ENCODE data around the gene MCC.

The MCC gene

GRCh38 chr5:113115956-113116355, 372.3 kb downstream of the MCC start:
- Histone ChIP-seq H3K9me3 (ENCODE audit: control insufficient read depth, insufficient read depth, low read length) (no peaks in the 10 kb centered on the region), H3K36me3 (ENCODE audit: control insufficient read depth, insufficient read depth, low read length) (no peaks in the 10 kb centered on the region), H3K4me3 (ENCODE audit: low read depth, low read length) (no peak overlapping the region), H3K4me1 (ENCODE audit: control insufficient read depth, insufficient read depth, low read length) (no peaks in the 10 kb centered on the region), H3K9ac (ENCODE audit: low read depth, low read length) (no peak overlapping the region), H3K27me3 (ENCODE audit: control insufficient read depth, insufficient read depth, low read length) (no peaks in the 10 kb centered on the region)

- Histone ChIP-seq H3K9ac (ENCODE audit: low read depth, low read length) (no peak overlapping the region), H3K27me3 (ENCODE audit: control insufficient read depth, insufficient read depth, low read length) (no peaks in the 10 kb centered on the region), H3K4me1 (ENCODE audit: control insufficient read depth, insufficient read depth, low read length) (no peaks in the 10 kb centered on the region), H3K9me3 (ENCODE audit: control insufficient read depth, insufficient read depth, low read length) (no peaks in the 10 kb centered on the region), H3K36me3 (ENCODE audit: control insufficient read depth, insufficient read depth, low read length) (no peaks in the 10 kb centered on the region), H3K4me3 (ENCODE audit: low read depth, low read length) (no peak overlapping the region)
Observed at GRCh38 chr5:113115061-113115460, 373.2 kb downstream of the MCC start.

GRCh38 chr5:113114559-113114958, 373.7 kb downstream of the MCC start:
- H3K36me3 ChIP-seq (ENCODE audit: control insufficient read depth, insufficient read depth, low read length): no peaks in the 10 kb centered on the region
- H3K9me3 ChIP-seq (ENCODE audit: control insufficient read depth, insufficient read depth, low read length): no peaks in the 10 kb centered on the region
- H3K27me3 ChIP-seq (ENCODE audit: control insufficient read depth, insufficient read depth, low read length): no peaks in the 10 kb centered on the region
- no peaks in the 10 kb centered on the region for H3K4me1 ChIP-seq (ENCODE audit: control insufficient read depth, insufficient read depth, low read length)
- no peak overlapping the region for H3K4me3 ChIP-seq (ENCODE audit: low read depth, low read length)
- no peak overlapping the region for H3K9ac ChIP-seq (ENCODE audit: low read depth, low read length)

- no peak overlapping the region for H3K9ac ChIP-seq (ENCODE audit: low read depth, low read length)
- no peaks in the 10 kb centered on the region for H3K36me3 ChIP-seq (ENCODE audit: control insufficient read depth, insufficient read depth, low read length)
- H3K4me1 ChIP-seq (ENCODE audit: control insufficient read depth, insufficient read depth, low read length): no peaks in the 10 kb centered on the region
- no peaks in the 10 kb centered on the region for H3K27me3 ChIP-seq (ENCODE audit: control insufficient read depth, insufficient read depth, low read length)
- no peak overlapping the region for H3K4me3 ChIP-seq (ENCODE audit: low read depth, low read length)
- no peaks in the 10 kb centered on the region for H3K9me3 ChIP-seq (ENCODE audit: control insufficient read depth, insufficient read depth, low read length)
Observed at GRCh38 chr5:113112435-113112834, 375.8 kb downstream of the MCC start.

GRCh38 chr5:113110117-113110516, 378.1 kb downstream of the MCC start:
- no peaks in the 10 kb centered on the region for H3K36me3 ChIP-seq (ENCODE audit: control insufficient read depth, insufficient read depth, low read length)
- no peaks in the 10 kb centered on the region for H3K27me3 ChIP-seq (ENCODE audit: control insufficient read depth, insufficient read depth, low read length)
- H3K4me1 ChIP-seq (ENCODE audit: control insufficient read depth, insufficient read depth, low read length): no peaks in the 10 kb centered on the region
- H3K9ac ChIP-seq (ENCODE audit: low read depth, low read length): no peak overlapping the region
- no peak overlapping the region for H3K4me3 ChIP-seq (ENCODE audit: low read depth, low read length)
- no peaks in the 10 kb centered on the region for H3K9me3 ChIP-seq (ENCODE audit: control insufficient read depth, insufficient read depth, low read length)

- Histone ChIP-seq H3K4me1 (ENCODE audit: control insufficient read depth, insufficient read depth, low read length) (no peaks in the 10 kb centered on the region), H3K9me3 (ENCODE audit: control insufficient read depth, insufficient read depth, low read length) (no peaks in the 10 kb centered on the region), H3K27me3 (ENCODE audit: control insufficient read depth, insufficient read depth, low read length) (no peaks in the 10 kb centered on the region), H3K36me3 (ENCODE audit: control insufficient read depth, insufficient read depth, low read length) (no peaks in the 10 kb centered on the region), H3K9ac (ENCODE audit: low read depth, low read length) (no peak overlapping the region), H3K4me3 (ENCODE audit: low read depth, low read length) (no peak overlapping the region)
Observed at GRCh38 chr5:113109344-113109743, 378.9 kb downstream of the MCC start.

GRCh38 chr5:113108485-113108884, 379.8 kb downstream of the MCC start:
- Histone ChIP-seq H3K9ac (ENCODE audit: low read depth, low read length) (no peak overlapping the region), H3K4me3 (ENCODE audit: low read depth, low read length) (no peak overlapping the region), H3K9me3 (ENCODE audit: control insufficient read depth, insufficient read depth, low read length) (no peaks in the 10 kb centered on the region), H3K27me3 (ENCODE audit: control insufficient read depth, insufficient read depth, low read length) (no peaks in the 10 kb centered on the region), H3K4me1 (ENCODE audit: control insufficient read depth, insufficient read depth, low read length) (no peaks in the 10 kb centered on the region), H3K36me3 (ENCODE audit: control insufficient read depth, insufficient read depth, low read length) (no peaks in the 10 kb centered on the region)

GRCh38 chr5:113106821-113107220, 381.4 kb downstream of the MCC start:
- H3K36me3 ChIP-seq (ENCODE audit: control insufficient read depth, insufficient read depth, low read length): no peaks in the 10 kb centered on the region
- H3K4me1 ChIP-seq (ENCODE audit: control insufficient read depth, insufficient read depth, low read length): no peaks in the 10 kb centered on the region
- H3K4me3 ChIP-seq (ENCODE audit: low read depth, low read length): no peak overlapping the region
- H3K9me3 ChIP-seq (ENCODE audit: control insufficient read depth, insufficient read depth, low read length): no peaks in the 10 kb centered on the region
- no peaks in the 10 kb centered on the region for H3K27me3 ChIP-seq (ENCODE audit: control insufficient read depth, insufficient read depth, low read length)
- no peak overlapping the region for H3K9ac ChIP-seq (ENCODE audit: low read depth, low read length)

- no peaks in the 10 kb centered on the region for H3K9me3 ChIP-seq (ENCODE audit: control insufficient read depth, insufficient read depth, low read length)
- no peak overlapping the region for H3K9ac ChIP-seq (ENCODE audit: low read depth, low read length)
- H3K4me3 ChIP-seq (ENCODE audit: low read depth, low read length): no peak overlapping the region
- H3K27me3 ChIP-seq (ENCODE audit: control insufficient read depth, insufficient read depth, low read length): no peaks in the 10 kb centered on the region
- no peaks in the 10 kb centered on the region for H3K36me3 ChIP-seq (ENCODE audit: control insufficient read depth, insufficient read depth, low read length)
- H3K4me1 ChIP-seq (ENCODE audit: control insufficient read depth, insufficient read depth, low read length): no peaks in the 10 kb centered on the region
Observed at GRCh38 chr5:113105693-113106280, 382.5 kb downstream of the MCC start.

- no peaks in the 10 kb centered on the region for H3K27me3 ChIP-seq (ENCODE audit: control insufficient read depth, insufficient read depth, low read length)
- H3K9me3 ChIP-seq (ENCODE audit: control insufficient read depth, insufficient read depth, low read length): no peaks in the 10 kb centered on the region
- no peak overlapping the region for H3K9ac ChIP-seq (ENCODE audit: low read depth, low read length)
- H3K4me1 ChIP-seq (ENCODE audit: control insufficient read depth, insufficient read depth, low read length): no peaks in the 10 kb centered on the region
- no peaks in the 10 kb centered on the region for H3K36me3 ChIP-seq (ENCODE audit: control insufficient read depth, insufficient read depth, low read length)
- no peak overlapping the region for H3K4me3 ChIP-seq (ENCODE audit: low read depth, low read length)
Observed at GRCh38 chr5:113103330-113103729, 384.9 kb downstream of the MCC start.

GRCh38 chr5:113102121-113102531, 386.1 kb downstream of the MCC start:
- Histone ChIP-seq H3K4me1 (ENCODE audit: control insufficient read depth, insufficient read depth, low read length) (no peaks in the 10 kb centered on the region), H3K4me3 (ENCODE audit: low read depth, low read length) (no peak overlapping the region), H3K27me3 (ENCODE audit: control insufficient read depth, insufficient read depth, low read length) (no peaks in the 10 kb centered on the region), H3K36me3 (ENCODE audit: control insufficient read depth, insufficient read depth, low read length) (no peaks in the 10 kb centered on the region), H3K9ac (ENCODE audit: low read depth, low read length) (no peak overlapping the region), H3K9me3 (ENCODE audit: control insufficient read depth, insufficient read depth, low read length) (no peaks in the 10 kb centered on the region)

- no peak overlapping the region for H3K4me3 ChIP-seq (ENCODE audit: low read depth, low read length)
- H3K27me3 ChIP-seq (ENCODE audit: control insufficient read depth, insufficient read depth, low read length): no peaks in the 10 kb centered on the region
- no peak overlapping the region for H3K9ac ChIP-seq (ENCODE audit: low read depth, low read length)
- H3K36me3 ChIP-seq (ENCODE audit: control insufficient read depth, insufficient read depth, low read length): no peaks in the 10 kb centered on the region
- H3K4me1 ChIP-seq (ENCODE audit: control insufficient read depth, insufficient read depth, low read length): no peaks in the 10 kb centered on the region
- no peaks in the 10 kb centered on the region for H3K9me3 ChIP-seq (ENCODE audit: control insufficient read depth, insufficient read depth, low read length)
Observed at GRCh38 chr5:113100981-113101380, 387.3 kb downstream of the MCC start.

Data from iPS-15b (cell line).